ENCODE data around the gene GGT7.

GRCh38 chr20:34883087-34883688 lies 10.5 kb upstream of the GGT7 start:
- TF ChIP-seq, protein P1, sequence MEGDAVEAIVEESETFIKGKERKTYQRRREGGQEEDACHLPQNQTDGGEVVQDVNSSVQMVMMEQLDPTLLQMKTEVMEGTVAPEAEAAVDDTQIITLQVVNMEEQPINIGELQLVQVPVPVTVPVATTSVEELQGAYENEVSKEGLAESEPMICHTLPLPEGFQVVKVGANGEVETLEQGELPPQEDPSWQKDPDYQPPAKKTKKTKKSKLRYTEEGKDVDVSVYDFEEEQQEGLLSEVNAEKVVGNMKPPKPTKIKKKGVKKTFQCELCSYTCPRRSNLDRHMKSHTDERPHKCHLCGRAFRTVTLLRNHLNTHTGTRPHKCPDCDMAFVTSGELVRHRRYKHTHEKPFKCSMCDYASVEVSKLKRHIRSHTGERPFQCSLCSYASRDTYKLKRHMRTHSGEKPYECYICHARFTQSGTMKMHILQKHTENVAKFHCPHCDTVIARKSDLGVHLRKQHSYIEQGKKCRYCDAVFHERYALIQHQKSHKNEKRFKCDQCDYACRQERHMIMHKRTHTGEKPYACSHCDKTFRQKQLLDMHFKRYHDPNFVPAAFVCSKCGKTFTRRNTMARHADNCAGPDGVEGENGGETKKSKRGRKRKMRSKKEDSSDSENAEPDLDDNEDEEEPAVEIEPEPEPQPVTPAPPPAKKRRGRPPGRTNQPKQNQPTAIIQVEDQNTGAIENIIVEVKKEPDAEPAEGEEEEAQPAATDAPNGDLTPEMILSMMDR (IDR thresholded peaks at IDR 0.05; ENCODE audit: poor library complexity, severe bottlenecking), result no peak
- TF ChIP-seq EP300 (conservative IDR thresholded peaks at IDR 0.05; ENCODE audit: poor library complexity, severe bottlenecking), result no peak
- TF ChIP-seq EZH2 (IDR thresholded peaks at IDR 0.05; ENCODE audit: borderline replicate concordance, insufficient read depth, low read length, poor library complexity, severe bottlenecking), result no peak
- TF ChIP-seq REST (IDR thresholded peaks at IDR 0.05; ENCODE audit: borderline replicate concordance), result no peak
